ENCODE data around the gene NOCT.

Gene NOCT

GRCh38 chr4:139078926-139079325 lies 63.3 kb downstream of the NOCT start:
- H3K4me1 ChIP-seq, result peaks cover 16 to 61% (median 46%) of the 10 kb centered on the region in 10 experiments
- peak overlapping the region in 6 of 11 experiments; percentile 21 to 51 (median 42); a peak in 9 of 22 replicates for H3K4me2 ChIP-seq
- H4K20me1 ChIP-seq, result peaks cover 69 to 88% (median 87%) of the 10 kb centered on the region in 11 experiments
- peaks cover 4 to 33% (median 13%) of the 10 kb centered on the region in 11 experiments; a peak in 19 of 22 replicates for H3K36me3 ChIP-seq
- no peak overlapping the region for H3K9ac ChIP-seq
- peak overlapping the region in 1 of 11 experiments; percentile 33; a peak in 2 of 22 replicates for H3K27ac ChIP-seq
- TF ChIP-seq Cebpa-rat (IDR thresholded peaks at IDR 0.05), result no peak
- no peaks in the 10 kb centered on the region for H3K27me3 ChIP-seq
- H3K4me3 ChIP-seq, result no peak overlapping the region
- no peaks in the 10 kb centered on the region for H3K9me3 ChIP-seq (replicated peaks in 1 of 11)

- Histone ChIP-seq H3K4me1 (peaks cover 28 to 54% (median 46%) of the 10 kb centered on the region in 10 experiments), H3K4me3 (peak overlapping the region; percentile 79 to 96 (median 90)), H3K27me3 (no peaks in the 10 kb centered on the region), H3K36me3 (peaks cover 0 to 18% (median 3%) of the 10 kb centered on the region in 11 experiments; a peak in 4 of 22 replicates), H3K27ac (peak overlapping the region; percentile 87 to 98 (median 96)), H3K9ac (peak overlapping the region; percentile 85 to 97 (median 92)), H3K4me2 (peak overlapping the region; percentile 78 to 94 (median 90)), H4K20me1 (peaks cover 37 to 67% (median 46%) of the 10 kb centered on the region in 11 experiments), H3K9me3 (replicated peaks in 1 of 11) (no peaks in the 10 kb centered on the region)
- no peak for TF ChIP-seq Cebpa-rat (IDR thresholded peaks at IDR 0.05)
These were observed 67.4 kb downstream of the NOCT start for GRCh38 chr4:139082750-139083606.

- Histone ChIP-seq H3K36me3 (peaks cover 0 to 18% (median 3%) of the 10 kb centered on the region in 11 experiments; a peak in 4 of 22 replicates), H3K4me3 (peak overlapping the region; percentile 79 to 96 (median 90)), H3K4me1 (peaks cover 28 to 48% (median 40%) of the 10 kb centered on the region in 10 experiments)
These were observed 68.0 kb downstream of the NOCT start for GRCh38 chr4:139083607-139083955.

GRCh38 chr4:139083956-139084803 lies 68.6 kb downstream of the NOCT start:
- H3K27ac ChIP-seq, result peak overlapping the region; percentile 87 to 98 (median 96)
- H4K20me1 ChIP-seq, result peaks cover 26 to 60% (median 34%) of the 10 kb centered on the region in 11 experiments; a peak in 21 of 22 replicates
- peak overlapping the region; percentile 71 to 94 (median 84) for H3K4me2 ChIP-seq
- H3K9ac ChIP-seq, result peak overlapping the region; percentile 85 to 97 (median 92)
- peaks cover 30 to 49% (median 38%) of the 10 kb centered on the region in 10 experiments for H3K4me1 ChIP-seq
- no peak for TF ChIP-seq Cebpa-rat (IDR thresholded peaks at IDR 0.05)
- H3K36me3 ChIP-seq, result peaks cover 0 to 17% (median 4%) of the 10 kb centered on the region in 11 experiments; a peak in 5 of 22 replicates
- H3K4me3 ChIP-seq, result peak overlapping the region; percentile 79 to 96 (median 90)
- no peaks in the 10 kb centered on the region for H3K9me3 ChIP-seq (replicated peaks in 1 of 11)
- no peaks in the 10 kb centered on the region for H3K27me3 ChIP-seq

More at GRCh38 chr4:139083607-139083955, 68.0 kb downstream of the NOCT start:
- TF ChIP-seq Cebpa-rat (IDR thresholded peaks at IDR 0.05), result no peak
- H4K20me1 ChIP-seq, result peaks cover 32 to 62% (median 40%) of the 10 kb centered on the region in 11 experiments
- H3K27ac ChIP-seq, result peak overlapping the region; percentile 87 to 98 (median 96)
- peak overlapping the region; percentile 85 to 97 (median 92) for H3K9ac ChIP-seq
- H3K4me2 ChIP-seq, result peak overlapping the region; percentile 62 to 94 (median 84)
- H3K27me3 ChIP-seq, result no peaks in the 10 kb centered on the region
- H3K9me3 ChIP-seq (replicated peaks in 1 of 11), result no peaks in the 10 kb centered on the region

GRCh38 chr4:139084804-139085093 lies 69.2 kb downstream of the NOCT start:
- H3K9ac ChIP-seq, result peak overlapping the region; percentile 85 to 97 (median 92)
- H3K36me3 ChIP-seq, result peaks cover 0 to 15% (median 4%) of the 10 kb centered on the region in 11 experiments; a peak in 5 of 22 replicates
- peak overlapping the region; percentile 87 to 98 (median 96); a peak in 21 of 22 replicates for H3K27ac ChIP-seq
- H3K4me1 ChIP-seq, result peaks cover 27 to 46% (median 34%) of the 10 kb centered on the region in 10 experiments
- H3K4me3 ChIP-seq, result peak overlapping the region; percentile 79 to 96 (median 90)
- H3K27me3 ChIP-seq, result no peaks in the 10 kb centered on the region
- H3K9me3 ChIP-seq (replicated peaks in 1 of 11), result no peaks in the 10 kb centered on the region
- H4K20me1 ChIP-seq, result peaks cover 21 to 57% (median 29%) of the 10 kb centered on the region in 11 experiments; a peak in 20 of 22 replicates
- no peak for TF ChIP-seq Cebpa-rat (IDR thresholded peaks at IDR 0.05)
- H3K4me2 ChIP-seq, result peak overlapping the region; percentile 71 to 94 (median 84)

- Histone ChIP-seq H3K4me2 (peak overlapping the region; percentile 71 to 94 (median 84); a peak in 20 of 22 replicates), H3K27me3 (no peaks in the 10 kb centered on the region), H3K4me1 (peaks cover 29 to 43% (median 34%) of the 10 kb centered on the region in 10 experiments), H3K4me3 (peak overlapping the region; percentile 79 to 96 (median 90); a peak in 19 of 20 replicates), H4K20me1 (peaks cover 18 to 57% (median 25%) of the 10 kb centered on the region in 11 experiments; a peak in 19 of 22 replicates), H3K27ac (peak overlapping the region in 10 of 11 experiments; percentile 88 to 98 (median 96); a peak in 19 of 22 replicates), H3K9me3 (replicated peaks in 1 of 11) (no peaks in the 10 kb centered on the region), H3K36me3 (peaks cover 0 to 19% (median 4%) of the 10 kb centered on the region in 11 experiments; a peak in 5 of 22 replicates), H3K9ac (peak overlapping the region; percentile 85 to 97 (median 92); a peak in 16 of 22 replicates)
- TF ChIP-seq Cebpa-rat (IDR thresholded peaks at IDR 0.05), result no peak
These were observed 69.6 kb downstream of the NOCT start for GRCh38 chr4:139085141-139085540.

- Histone ChIP-seq H3K4me3 (no peak overlapping the region), H4K20me1 (peaks cover 0 to 30% (median 0%) of the 10 kb centered on the region in 11 experiments; a peak in 2 of 22 replicates), H3K9me3 (replicated peaks in 1 of 11) (no peaks in the 10 kb centered on the region), H3K27ac (no peak overlapping the region), H3K36me3 (peaks cover 0 to 39% (median 4%) of the 10 kb centered on the region in 11 experiments; a peak in 9 of 22 replicates), H3K4me2 (no peak overlapping the region), H3K9ac (no peak overlapping the region), H3K4me1 (peaks cover 0 to 8% (median 4%) of the 10 kb centered on the region in 10 experiments; a peak in 6 of 20 replicates), H3K27me3 (no peaks in the 10 kb centered on the region)
- no peak for TF ChIP-seq Cebpa-rat (IDR thresholded peaks at IDR 0.05)
These were observed 76.7 kb downstream of the NOCT start for GRCh38 chr4:139092271-139092670.

Measured in BLaER1 treated with 17β-estradiol and CSF1 and Interleukin-3, amounts not matched to agents 10 nM and 100 nM (cell line).